Measurements from ENCODE around the gene GPR158. TPM values are rescaled to one million over a fixed set of nuclear protein-coding genes. Genes with fewer than 3 reads are reported as not detected.

The GPR158 gene
- total RNA-seq, 1 experiment from 2014 or later: 0.24 TPM

- Mint-ChIP-seq H3K9me3 (no peaks in the 10 kb centered on the region; a peak in 2 of 5 replicates), H3K4me1 (peaks cover 3 to 12% of the 10 kb centered on the region in 2 experiments; a peak in 2 of 4 replicates), H3K27ac (no peak overlapping the region; a peak in 1 of 7 replicates), H3K4me3 (no peak overlapping the region), H3K36me3 (ENCODE audit: insufficient read depth in 1 of 3, low read depth in 3 of 3) (peaks cover 0 to 1% (median 0%) of the 10 kb centered on the region in 3 experiments; a peak in 2 of 7 replicates), H3K27me3 (ENCODE audit: low read depth) (no peaks in the 10 kb centered on the region)
- H2BK5ac ChIP-seq (ENCODE audit: insufficient read length, low read length): no peak overlapping the region
- no peaks in the 10 kb centered on the region for H3K23me2 ChIP-seq (ENCODE audit: insufficient read length, low read depth, low read length, poor library complexity, severe bottlenecking)
- H2BK15ac ChIP-seq (ENCODE audit: low read depth, low read length): no peak overlapping the region
- no peaks in the 10 kb centered on the region for H3K27me3 ChIP-seq (ENCODE audit: insufficient read depth, low read length)
- no peak overlapping the region for H4K91ac ChIP-seq (ENCODE audit: insufficient read length, low read depth, low read length)
- no peaks in the 10 kb centered on the region for H3K4me1 ChIP-seq (ENCODE audit: insufficient read depth, low read length)
- no peak overlapping the region for H3T11ph ChIP-seq (ENCODE audit: low read length)
- H3K79me2 ChIP-seq (ENCODE audit: insufficient read depth, low read length): no peaks in the 10 kb centered on the region
- H3K23ac ChIP-seq (ENCODE audit: insufficient read length, low read depth, low read length): no peak overlapping the region
- H3K4me2 ChIP-seq (ENCODE audit: insufficient read depth, insufficient read length, low read length): no peak overlapping the region
- no peak for DNase-seq
- WGBS (ENCODE audit: extremely low coverage, insufficient read length, low lambda C conversion rate): no CpG with 5 or more reads among the region's 4 CpGs
- no peak overlapping the region for H2BK120ac ChIP-seq (ENCODE audit: low read depth, low read length, poor library complexity, severe bottlenecking)
- TF ChIP-seq CTCF (conservative IDR thresholded peaks at IDR 0.05): no peak
- no peak overlapping the region for H4K8ac ChIP-seq (replicated peaks; ENCODE audit: insufficient read length, low read depth, low read length)
- H3K79me1 ChIP-seq (ENCODE audit: insufficient read depth, low read depth, low read length, poor library complexity, severe bottlenecking): no peaks in the 10 kb centered on the region
- H2AFZ ChIP-seq (ENCODE audit: low read length): no peak overlapping the region
- no peak overlapping the region for H3K18ac ChIP-seq (ENCODE audit: insufficient read length, low read depth, low read length)
- H3K4ac ChIP-seq (ENCODE audit: low read depth, low read length): no peak overlapping the region
- no peak overlapping the region for H4K5ac ChIP-seq (ENCODE audit: insufficient read length, low read depth, low read length)
- no peak overlapping the region for H2AK5ac ChIP-seq (ENCODE audit: insufficient read length, low read length)
- H4K20me1 ChIP-seq (ENCODE audit: control insufficient read depth, insufficient read depth, insufficient read length): no peaks in the 10 kb centered on the region
- H3K9me3 ChIP-seq (ENCODE audit: control insufficient read depth, low read depth, low read length): no peaks in the 10 kb centered on the region
- H3K9ac ChIP-seq (ENCODE audit: extremely low read depth, insufficient read length, low read length): no peak overlapping the region
- no peak overlapping the region for H3K14ac ChIP-seq (ENCODE audit: insufficient read depth, low read length)
- no peak overlapping the region for H2BK12ac ChIP-seq (ENCODE audit: insufficient read length, low read depth, low read length)
- no peak overlapping the region for H2BK20ac ChIP-seq (ENCODE audit: low read depth, low read length, poor library complexity, severe bottlenecking)
- H3K56ac ChIP-seq (ENCODE audit: insufficient read length, low read depth, low read length): no peak overlapping the region
- no peak overlapping the region for H3K27ac ChIP-seq (ENCODE audit: insufficient read length, low read depth, low read length)
Observed at GRCh38 chr10:25206693-25207414, 32.1 kb downstream of the GPR158 start.
